Upper lobe of left lung (tissue), 4 donors: Measurements from ENCODE around the gene TNK2.

Experiments used
- EP300 ChIP-seq, 4 donors: sonication (generic); formaldehyde crosslinking; IDR thresholded peaks; one replicate each; pipeline ENCODE4 v1.5.1; 2017; ENCODE audit warnings: antibody characterized with exemption in 4 of 4, control low read depth in 2 of 4
- POLR2A ChIP-seq, 4 donors: fragments of 450-650 bp; IDR thresholded peaks; one replicate each; pipeline ENCODE4 v1.5.1; 2016 to 2017; ENCODE audit warnings: antibody characterized with exemption in 4 of 4, mild to moderate bottlenecking in 2 of 4
- POLR2AphosphoS5 ChIP-seq, 2 donors: sonication (generic); formaldehyde crosslinking; IDR thresholded peaks; one replicate each; pipeline ENCODE4 v1.5.1; 2017; ENCODE audit warnings: antibody characterized with exemption in 2 of 2
- TF ChIP-seq, protein P1 (sequence below), 6 experiments: fragments of 450-650 bp in 4 of 6; fragments of 200-600 bp in 2 of 6; sonication (generic) in 2 of 6; IDR thresholded peaks; one replicate each; pipeline ENCODE4 v1.5.1; 2016 to 2019; ENCODE audit warnings: antibody characterized with exemption in 6 of 6

DNA sequence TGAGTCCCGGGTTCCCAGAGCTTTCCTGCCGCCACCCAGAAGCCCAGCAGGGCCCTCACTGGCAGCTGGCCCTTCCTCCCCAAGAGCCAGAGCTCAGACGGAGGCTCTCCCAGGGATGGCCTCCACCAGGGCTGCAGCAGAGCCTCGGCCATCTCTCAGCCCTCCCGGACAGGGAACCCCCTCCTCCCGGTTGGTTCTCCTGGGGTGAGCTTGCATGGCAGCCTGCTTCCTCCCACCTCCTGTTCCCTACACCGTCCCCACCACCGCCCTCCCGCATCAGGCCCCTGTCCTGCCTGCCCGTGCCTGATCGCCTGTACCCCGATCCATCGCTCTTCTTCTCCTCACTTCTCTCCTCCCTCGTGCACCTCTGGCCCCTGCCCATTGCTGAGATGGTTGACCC, 72.6 kb downstream of the TNK2 start:
- TF ChIP-seq, protein P1, sequence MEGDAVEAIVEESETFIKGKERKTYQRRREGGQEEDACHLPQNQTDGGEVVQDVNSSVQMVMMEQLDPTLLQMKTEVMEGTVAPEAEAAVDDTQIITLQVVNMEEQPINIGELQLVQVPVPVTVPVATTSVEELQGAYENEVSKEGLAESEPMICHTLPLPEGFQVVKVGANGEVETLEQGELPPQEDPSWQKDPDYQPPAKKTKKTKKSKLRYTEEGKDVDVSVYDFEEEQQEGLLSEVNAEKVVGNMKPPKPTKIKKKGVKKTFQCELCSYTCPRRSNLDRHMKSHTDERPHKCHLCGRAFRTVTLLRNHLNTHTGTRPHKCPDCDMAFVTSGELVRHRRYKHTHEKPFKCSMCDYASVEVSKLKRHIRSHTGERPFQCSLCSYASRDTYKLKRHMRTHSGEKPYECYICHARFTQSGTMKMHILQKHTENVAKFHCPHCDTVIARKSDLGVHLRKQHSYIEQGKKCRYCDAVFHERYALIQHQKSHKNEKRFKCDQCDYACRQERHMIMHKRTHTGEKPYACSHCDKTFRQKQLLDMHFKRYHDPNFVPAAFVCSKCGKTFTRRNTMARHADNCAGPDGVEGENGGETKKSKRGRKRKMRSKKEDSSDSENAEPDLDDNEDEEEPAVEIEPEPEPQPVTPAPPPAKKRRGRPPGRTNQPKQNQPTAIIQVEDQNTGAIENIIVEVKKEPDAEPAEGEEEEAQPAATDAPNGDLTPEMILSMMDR (IDR thresholded peaks at IDR 0.05) = no peak
- TF ChIP-seq POLR2AphosphoS5 (IDR thresholded peaks at IDR 0.05) = no peak
- TF ChIP-seq POLR2A (IDR thresholded peaks at IDR 0.05) = no peak
- no peak for TF ChIP-seq EP300 (IDR thresholded peaks at IDR 0.05)
